ENCODE measurements around the gene HERPUD1.

- TF ChIP-seq CTCF (IDR thresholded peaks at IDR 0.05) (no peak), REST (IDR thresholded peaks at IDR 0.05; ENCODE audit: insufficient read depth in 1 of 2, low read depth in 2 of 2, low read length in 1 of 2) (no peak)
Measured at GRCh38 chr16:56980792-56981724, 49.1 kb downstream of the HERPUD1 start.
